Muscle of leg (tissue), 11 donors: ENCODE measurements around the gene NACA2. TPM values are rescaled to one million over a fixed set of nuclear protein-coding genes. Genes with fewer than 3 reads are reported as not detected.
A peak's percentile ranks its signal among the peaks of the same experiment; 100 is the strongest.

Experiments used
- DNase-seq: peaks from one replicate; pipeline ENCODE4 v3.0.0; 2013
- H3K27ac ChIP-seq: one replicate; pipeline ENCODE4 v1.5.1; 2013; ENCODE audit warnings: mild to moderate bottlenecking, low read length, control low read depth
- H3K27me3 ChIP-seq: one replicate; pipeline ENCODE4 v1.6.1; 2013; ENCODE audit warnings: low read length; ENCODE audit not compliant: control insufficient read depth, insufficient read depth
- H3K36me3 ChIP-seq: one replicate; pipeline ENCODE4 v1.6.1; 2013; ENCODE audit warnings: low read length; ENCODE audit not compliant: control insufficient read depth, insufficient read depth
- H3K4me1 ChIP-seq: one replicate; pipeline ENCODE4 v1.6.1; 2013; ENCODE audit warnings: low read length; ENCODE audit not compliant: control insufficient read depth, insufficient read depth
- H3K4me3 ChIP-seq: one replicate; pipeline ENCODE4 v1.5.1; 2013; ENCODE audit warnings: low read length, control low read depth
- H3K9me3 ChIP-seq: replicated peaks from 2 replicates; pipeline ENCODE4 v1.6.1; 2013; ENCODE audit warnings: low read depth, low read length; ENCODE audit not compliant: control insufficient read depth
- WGBS: methylation state at CpG from one replicate; pipeline ENCODE4 v1.1.5; 2013; ENCODE audit warnings: missing lambda C conversion rate; ENCODE audit not compliant: insufficient coverage; 5-methylcytosine and 5-hydroxymethylcytosine counted together
- polyA plus RNA-seq, 8 donors: library from polyadenylated mRNA; unstranded; fragments of 120-200 nt; gene quantifications; one replicate each; pipeline versions ENCODE4 v1.2.1 to v1.2.3, GENCODE V29; 2013; ENCODE audit warnings: inconsistent platforms in 1 of 8, low replicate concordance in 1 of 8; ENCODE audit not compliant: insufficient read length in 8 of 8, insufficient read depth in 1 of 8
- total RNA-seq: library from RNA; stranded (reverse); fragments of 120-200 nt; gene quantifications from one replicate; pipeline ENCODE4 v1.2.4, GENCODE V29; 2013

NACA2 gene
- total and polyA plus RNA-seq, 9 donors, result 0.22 to 3.1 (median 1.8) TPM

GRCh38 chr17:61627125-61627524 is 36.1 kb upstream of the NACA2 start:
- Histone ChIP-seq H3K4me1 (no peaks in the 10 kb centered on the region), H3K36me3 (no peaks in the 10 kb centered on the region), H3K9me3 (no peaks in the 10 kb centered on the region), H3K27ac (no peak overlapping the region), H3K4me3 (no peak overlapping the region), H3K27me3 (no peaks in the 10 kb centered on the region)
- DNase-seq, result peak; percentile 31

DNA sequence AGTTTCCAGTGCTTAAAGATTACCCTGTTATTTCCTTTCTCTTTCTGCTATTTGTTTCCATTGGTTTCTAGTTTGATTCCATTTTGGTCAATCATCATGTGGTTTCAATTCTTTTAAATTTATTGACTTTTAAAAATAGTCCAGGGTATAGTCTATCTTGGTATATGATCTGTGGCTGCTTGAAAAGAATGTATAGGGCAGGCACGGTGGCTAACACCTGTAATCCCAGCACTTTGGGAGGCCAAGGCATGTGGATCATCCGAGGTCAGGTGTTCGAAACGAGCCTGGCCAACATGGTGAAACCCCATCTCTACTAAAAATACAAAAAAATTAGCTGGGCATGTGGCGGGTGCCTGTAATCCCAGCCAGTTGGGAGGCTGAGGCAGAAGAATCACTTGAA is 34.5 kb upstream of the NACA2 start:
- Histone ChIP-seq H3K4me3 (no peak overlapping the region), H3K4me1 (no peaks in the 10 kb centered on the region), H3K9me3 (no peaks in the 10 kb centered on the region), H3K27ac (no peak overlapping the region), H3K27me3 (no peaks in the 10 kb centered on the region), H3K36me3 (no peaks in the 10 kb centered on the region)
- WGBS, result 86% methylated on average over 1 of the region's 5 CpGs
- DNase-seq, result no peak

- H3K4me3 ChIP-seq, result no peak overlapping the region
- no CpG with 5 or more reads among the region's 1 CpG for WGBS
- H3K9me3 ChIP-seq, result no peaks in the 10 kb centered on the region
- H3K36me3 ChIP-seq, result no peaks in the 10 kb centered on the region
- H3K27me3 ChIP-seq, result no peaks in the 10 kb centered on the region
- no peaks in the 10 kb centered on the region for H3K4me1 ChIP-seq
- DNase-seq, result no peak
- no peak overlapping the region for H3K27ac ChIP-seq
Measured at GRCh38 chr17:61624951-61625350, 33.9 kb upstream of the NACA2 start.

- WGBS, result no CpG with 5 or more reads among the region's 2 CpGs
Measured at GRCh38 chr17:61621317-61621716, 30.3 kb upstream of the NACA2 start.

DNA sequence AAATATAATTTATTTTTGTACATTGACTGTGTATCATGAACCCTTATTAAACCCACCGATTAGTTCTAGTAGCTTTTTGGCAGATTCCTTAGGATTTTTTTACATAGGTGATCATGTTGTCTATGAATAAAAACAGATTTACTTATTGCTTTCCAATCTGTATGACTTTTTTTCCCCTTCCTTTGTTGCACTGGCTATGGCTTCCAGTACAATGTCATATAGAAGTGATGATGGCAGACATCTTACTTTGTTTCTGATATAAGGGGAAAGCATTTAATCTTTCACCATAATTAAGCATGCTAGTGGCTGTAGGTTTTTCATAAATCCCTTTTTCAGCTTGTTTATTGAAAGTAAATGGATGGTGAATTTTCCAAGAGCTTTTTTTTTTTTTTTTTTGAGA is 28.9 kb upstream of the NACA2 start:
- Histone ChIP-seq H3K36me3 (no peaks in the 10 kb centered on the region), H3K27ac (no peak overlapping the region), H3K4me1 (no peaks in the 10 kb centered on the region), H3K27me3 (no peaks in the 10 kb centered on the region), H3K9me3 (peaks cover 2% of the 10 kb centered on the region), H3K4me3 (no peak overlapping the region)
- no peak for DNase-seq
- no CpG with 5 or more reads among the region's 1 CpG for WGBS

More at GRCh38 chr17:61621317-61621716, 30.3 kb upstream of the NACA2 start:
- H3K36me3 ChIP-seq, result no peaks in the 10 kb centered on the region
- no peak overlapping the region for H3K27ac ChIP-seq
- no peak for DNase-seq
- H3K27me3 ChIP-seq, result no peaks in the 10 kb centered on the region
- peaks cover 2% of the 10 kb centered on the region for H3K9me3 ChIP-seq
- no peak overlapping the region for H3K4me3 ChIP-seq
- no peaks in the 10 kb centered on the region for H3K4me1 ChIP-seq

GRCh38 chr17:61619493-61619892 is 28.5 kb upstream of the NACA2 start:
- H3K4me3 ChIP-seq, result no peak overlapping the region
- no peak for DNase-seq
- no peaks in the 10 kb centered on the region for H3K36me3 ChIP-seq
- H3K27me3 ChIP-seq, result no peaks in the 10 kb centered on the region
- peaks cover 2% of the 10 kb centered on the region for H3K9me3 ChIP-seq
- no peak overlapping the region for H3K27ac ChIP-seq
- H3K4me1 ChIP-seq, result no peaks in the 10 kb centered on the region
- WGBS, result no CpG with 5 or more reads among the region's 1 CpG

DNA sequence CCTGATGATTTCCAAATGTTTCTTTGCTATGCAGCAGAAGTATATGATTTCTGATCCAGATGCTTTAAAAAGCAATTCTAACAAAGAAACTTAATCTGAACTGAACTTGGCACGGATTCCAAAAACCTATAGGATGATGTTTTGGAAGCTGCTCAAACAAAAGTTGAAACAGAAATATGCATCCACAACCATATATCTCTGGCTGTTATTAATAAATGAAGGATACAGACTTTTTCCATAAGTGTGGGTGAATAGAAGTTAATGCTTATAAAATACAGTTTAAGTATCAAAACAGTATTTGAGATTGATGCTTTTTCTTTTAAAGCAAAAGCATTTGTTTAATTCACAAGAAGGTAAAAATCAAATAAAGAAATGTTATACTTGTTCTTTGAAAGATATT is 27.9 kb upstream of the NACA2 start:
- H3K4me1 ChIP-seq, result no peaks in the 10 kb centered on the region
- no peak overlapping the region for H3K4me3 ChIP-seq
- H3K27ac ChIP-seq, result no peak overlapping the region
- H3K36me3 ChIP-seq, result no peaks in the 10 kb centered on the region
- WGBS, result no CpG with 5 or more reads among the region's 1 CpG
- no peaks in the 10 kb centered on the region for H3K27me3 ChIP-seq
- H3K9me3 ChIP-seq, result peaks cover 2% of the 10 kb centered on the region
- no peak for DNase-seq

GRCh38 chr17:61617330-61617729 is 26.3 kb upstream of the NACA2 start:
- Histone ChIP-seq H3K36me3 (no peaks in the 10 kb centered on the region), H3K27me3 (no peaks in the 10 kb centered on the region), H3K4me3 (no peak overlapping the region), H3K9me3 (peaks cover 2% of the 10 kb centered on the region), H3K27ac (peak overlapping the region; percentile 54), H3K4me1 (no peaks in the 10 kb centered on the region)
- no CpG with 5 or more reads among the region's 4 CpGs for WGBS
- peak; percentile 90 for DNase-seq

DNA sequence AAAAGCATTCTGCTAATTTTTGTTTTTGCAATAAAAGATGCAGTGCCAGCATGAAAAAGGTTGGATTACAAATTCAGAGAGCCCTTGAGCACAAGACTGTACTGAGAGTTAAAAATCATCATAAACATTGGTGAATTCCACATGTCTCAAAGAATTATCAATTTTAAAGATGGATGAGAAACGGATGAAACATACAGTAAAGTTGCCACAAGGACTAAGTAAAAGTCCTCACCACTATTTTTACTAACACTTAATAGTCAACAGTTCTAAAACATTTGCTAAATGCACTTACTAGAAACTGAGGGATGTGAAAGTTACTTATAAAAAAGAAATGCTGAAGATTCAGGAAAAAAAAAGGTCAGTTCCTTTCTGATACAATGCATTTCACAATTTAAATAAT is 25.8 kb upstream of the NACA2 start:
- peak; percentile 12 for DNase-seq
- peak overlapping the region; percentile 54 for H3K27ac ChIP-seq
- H3K36me3 ChIP-seq, result no peaks in the 10 kb centered on the region
- peaks cover 2% of the 10 kb centered on the region for H3K9me3 ChIP-seq
- no CpG with 5 or more reads among the region's 1 CpG for WGBS
- no peak overlapping the region for H3K4me3 ChIP-seq
- H3K27me3 ChIP-seq, result no peaks in the 10 kb centered on the region
- no peaks in the 10 kb centered on the region for H3K4me1 ChIP-seq

DNA sequence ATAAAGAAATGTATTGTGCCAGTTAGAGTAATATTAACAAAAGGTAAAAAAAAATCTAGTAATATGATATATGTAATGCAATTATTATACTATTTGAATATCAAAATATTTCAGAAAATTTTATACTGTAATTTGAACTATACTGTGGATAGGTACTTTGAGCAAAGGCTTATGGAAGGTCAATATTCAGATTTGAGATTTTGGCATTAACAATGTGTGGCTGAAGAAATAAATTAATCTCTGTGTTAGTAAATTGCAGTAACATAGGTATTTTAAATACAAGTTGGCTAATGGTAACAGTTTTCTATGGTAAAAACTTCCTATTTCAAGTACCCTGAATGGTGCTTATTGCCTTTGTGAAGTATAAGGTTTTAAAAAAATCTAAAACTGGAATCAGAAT is 23.2 kb upstream of the NACA2 start:
- Histone ChIP-seq H3K36me3 (no peaks in the 10 kb centered on the region), H3K4me3 (no peak overlapping the region), H3K27ac (no peak overlapping the region), H3K4me1 (no peaks in the 10 kb centered on the region), H3K9me3 (peaks cover under 1% of the 10 kb centered on the region), H3K27me3 (no peaks in the 10 kb centered on the region)
- DNase-seq, result no peak

DNA sequence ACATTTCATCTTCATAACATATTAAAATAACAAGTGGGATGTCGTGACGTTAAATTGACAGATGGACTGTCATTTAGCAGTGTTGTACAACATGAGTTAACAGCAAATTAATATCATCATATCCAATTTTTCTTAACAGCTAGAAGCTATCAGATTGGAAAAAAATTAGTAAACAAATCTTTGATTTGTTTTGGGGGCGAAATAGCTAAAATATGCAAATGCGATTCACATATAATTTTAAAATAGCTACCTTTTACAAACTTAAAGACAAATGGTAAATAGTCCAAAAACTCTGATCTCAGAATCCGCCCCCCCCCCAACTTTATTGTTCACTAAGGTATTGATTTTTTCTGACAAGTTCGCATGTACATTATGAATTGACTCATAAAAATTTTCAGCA is 20.3 kb upstream of the NACA2 start:
- Histone ChIP-seq H3K27ac (no peak overlapping the region), H3K36me3 (no peaks in the 10 kb centered on the region), H3K4me3 (no peak overlapping the region), H3K4me1 (no peaks in the 10 kb centered on the region), H3K27me3 (no peaks in the 10 kb centered on the region), H3K9me3 (no peaks in the 10 kb centered on the region)
- DNase-seq, result no peak
- no CpG with 5 or more reads among the region's 6 CpGs for WGBS
